HUES48 (cell line): ENCODE data around the gene NECTIN3.

ENCODE experiments used
- H3K27ac ChIP-seq: one replicate; pipeline ENCODE4 v1.7.0; 2013; ENCODE audit warnings: low read depth, low read length, inconsistent platforms
- H3K27me3 ChIP-seq: 2 replicates; pipeline ENCODE4 v1.6.1; 2013; ENCODE audit warnings: mild to moderate bottlenecking, low read length; ENCODE audit not compliant: control insufficient read depth, insufficient read depth
- H3K36me3 ChIP-seq: 2 replicates; pipeline ENCODE4 v1.6.1; 2013; ENCODE audit warnings: low read length; ENCODE audit not compliant: control insufficient read depth, insufficient read depth
- H3K4me1 ChIP-seq: 2 replicates; pipeline ENCODE4 v1.6.1; 2013; ENCODE audit warnings: mild to moderate bottlenecking, low read length; ENCODE audit not compliant: control insufficient read depth, insufficient read depth
- H3K4me3 ChIP-seq: 2 replicates; pipeline ENCODE4 v1.5.1; 2013; ENCODE audit warnings: mild to moderate bottlenecking, low read depth, low read length
- H3K9ac ChIP-seq: 2 replicates; pipeline ENCODE4 v1.6.1; 2013; ENCODE audit warnings: mild to moderate bottlenecking, low read depth, low read length, moderate library complexity
- H3K9me3 ChIP-seq: 2 replicates; pipeline ENCODE4 v1.6.1; 2013; ENCODE audit warnings: low read length; ENCODE audit not compliant: control insufficient read depth, insufficient read depth

Gene NECTIN3

GRCh38 chr3:111197485-111197884, 125.9 kb downstream of the NECTIN3 start:
- Histone ChIP-seq H3K27me3 (no peaks in the 10 kb centered on the region), H3K4me1 (peaks cover 9% of the 10 kb centered on the region), H3K36me3 (peaks cover 34% of the 10 kb centered on the region), H3K9me3 (no peaks in the 10 kb centered on the region), H3K9ac (no peak overlapping the region), H3K4me3 (no peak overlapping the region), H3K27ac (no peak overlapping the region)

- no peaks in the 10 kb centered on the region for H3K9me3 ChIP-seq
- no peak overlapping the region for H3K9ac ChIP-seq
- H3K27ac ChIP-seq = no peak overlapping the region
- H3K4me3 ChIP-seq = no peak overlapping the region
- peaks cover 14% of the 10 kb centered on the region for H3K36me3 ChIP-seq
- H3K4me1 ChIP-seq = peaks cover 9% of the 10 kb centered on the region
- no peaks in the 10 kb centered on the region for H3K27me3 ChIP-seq
Observed at GRCh38 chr3:111200027-111200426, 128.4 kb downstream of the NECTIN3 start.

- H3K27ac ChIP-seq = peak overlapping the region; percentile 30
- H3K27me3 ChIP-seq = no peaks in the 10 kb centered on the region
- no peak overlapping the region for H3K9ac ChIP-seq
- H3K36me3 ChIP-seq = no peaks in the 10 kb centered on the region
- H3K4me1 ChIP-seq = peaks cover 12% of the 10 kb centered on the region
- H3K4me3 ChIP-seq = no peak overlapping the region
- no peaks in the 10 kb centered on the region for H3K9me3 ChIP-seq
Observed at GRCh38 chr3:111210003-111210711, 138.5 kb downstream of the NECTIN3 start.

- Histone ChIP-seq H3K27me3 (no peaks in the 10 kb centered on the region), H3K9me3 (no peaks in the 10 kb centered on the region), H3K36me3 (no peaks in the 10 kb centered on the region), H3K9ac (no peak overlapping the region), H3K4me1 (peaks cover 12% of the 10 kb centered on the region), H3K4me3 (no peak overlapping the region), H3K27ac (peak overlapping the region; percentile 30)
Observed at GRCh38 chr3:111210866-111211564, 139.4 kb downstream of the NECTIN3 start.

GRCh38 chr3:111212511-111212910, 140.9 kb downstream of the NECTIN3 start:
- H3K9me3 ChIP-seq = no peaks in the 10 kb centered on the region

GRCh38 chr3:111215481-111215880, 143.9 kb downstream of the NECTIN3 start:
- Histone ChIP-seq H3K27ac (no peak overlapping the region), H3K9me3 (no peaks in the 10 kb centered on the region), H3K9ac (no peak overlapping the region), H3K4me3 (no peak overlapping the region), H3K4me1 (peaks cover 12% of the 10 kb centered on the region), H3K36me3 (no peaks in the 10 kb centered on the region), H3K27me3 (no peaks in the 10 kb centered on the region)

More at GRCh38 chr3:111212511-111212910, 140.9 kb downstream of the NECTIN3 start:
- no peak overlapping the region for H3K27ac ChIP-seq
- H3K9ac ChIP-seq = no peak overlapping the region
- no peak overlapping the region for H3K4me3 ChIP-seq
- H3K27me3 ChIP-seq = no peaks in the 10 kb centered on the region
- peaks cover 12% of the 10 kb centered on the region for H3K4me1 ChIP-seq
- no peaks in the 10 kb centered on the region for H3K36me3 ChIP-seq

- no peak overlapping the region for H3K4me3 ChIP-seq
Observed at GRCh38 chr3:111218615-111219014, 147.0 kb downstream of the NECTIN3 start.

GRCh38 chr3:111227216-111227615, 155.6 kb downstream of the NECTIN3 start:
- no peak overlapping the region for H3K27ac ChIP-seq
- H3K4me1 ChIP-seq = peaks cover 4% of the 10 kb centered on the region; the same call in 1 of the 2 replicates
- no peaks in the 10 kb centered on the region for H3K36me3 ChIP-seq
- H3K9ac ChIP-seq = no peak overlapping the region
- H3K4me3 ChIP-seq = no peak overlapping the region
- no peaks in the 10 kb centered on the region for H3K9me3 ChIP-seq
- no peaks in the 10 kb centered on the region for H3K27me3 ChIP-seq

More at GRCh38 chr3:111218615-111219014, 147.0 kb downstream of the NECTIN3 start:
- no peaks in the 10 kb centered on the region for H3K27me3 ChIP-seq
- no peak overlapping the region for H3K9ac ChIP-seq
- no peaks in the 10 kb centered on the region for H3K36me3 ChIP-seq
- no peak overlapping the region for H3K27ac ChIP-seq
- no peaks in the 10 kb centered on the region for H3K4me1 ChIP-seq
- no peaks in the 10 kb centered on the region for H3K9me3 ChIP-seq

- H3K27ac ChIP-seq = no peak overlapping the region
- H3K9ac ChIP-seq = no peak overlapping the region
- H3K9me3 ChIP-seq = no peaks in the 10 kb centered on the region
- H3K36me3 ChIP-seq = no peaks in the 10 kb centered on the region
- H3K27me3 ChIP-seq = no peaks in the 10 kb centered on the region
- H3K4me3 ChIP-seq = no peak overlapping the region
- H3K4me1 ChIP-seq = peaks cover 4% of the 10 kb centered on the region; the same call in 1 of the 2 replicates
Observed at GRCh38 chr3:111229301-111229700, 157.7 kb downstream of the NECTIN3 start.

- Histone ChIP-seq H3K9ac (no peak overlapping the region), H3K4me3 (no peak overlapping the region), H3K27me3 (no peaks in the 10 kb centered on the region), H3K27ac (no peak overlapping the region), H3K4me1 (no peaks in the 10 kb centered on the region), H3K36me3 (no peaks in the 10 kb centered on the region), H3K9me3 (peaks cover 3% of the 10 kb centered on the region)
Observed at GRCh38 chr3:111236836-111237713, 165.5 kb downstream of the NECTIN3 start.
